HFF-Myc (cell line): ENCODE measurements around the gene NAT9.

Source experiments
- DNase-seq: peaks from one replicate; pipeline ENCODE4 v3.0.0-alpha.2; 2011; ENCODE audit warnings: low read depth; ENCODE audit errors: extremely low read depth
- H3K4me3 ChIP-seq: replicated peaks from 2 replicates; pipeline ENCODE4 v1.5.1; 2011; ENCODE audit warnings: low read depth, mild to moderate bottlenecking, control low read depth, low read length
- TF ChIP-seq, protein P1 (sequence below): IDR thresholded peaks from 2 replicates; pipeline ENCODE4 v1.5.1; 2012; ENCODE audit warnings: mild to moderate bottlenecking, low read depth, low read length, control low read depth; ENCODE audit errors: missing control alignments

NAT9 gene

GRCh38 chr17:74759243-74759801 lies 16.8 kb downstream of the NAT9 start:
- no peak for DNase-seq
- no peak overlapping the region for H3K4me3 ChIP-seq
- TF ChIP-seq, protein P1, sequence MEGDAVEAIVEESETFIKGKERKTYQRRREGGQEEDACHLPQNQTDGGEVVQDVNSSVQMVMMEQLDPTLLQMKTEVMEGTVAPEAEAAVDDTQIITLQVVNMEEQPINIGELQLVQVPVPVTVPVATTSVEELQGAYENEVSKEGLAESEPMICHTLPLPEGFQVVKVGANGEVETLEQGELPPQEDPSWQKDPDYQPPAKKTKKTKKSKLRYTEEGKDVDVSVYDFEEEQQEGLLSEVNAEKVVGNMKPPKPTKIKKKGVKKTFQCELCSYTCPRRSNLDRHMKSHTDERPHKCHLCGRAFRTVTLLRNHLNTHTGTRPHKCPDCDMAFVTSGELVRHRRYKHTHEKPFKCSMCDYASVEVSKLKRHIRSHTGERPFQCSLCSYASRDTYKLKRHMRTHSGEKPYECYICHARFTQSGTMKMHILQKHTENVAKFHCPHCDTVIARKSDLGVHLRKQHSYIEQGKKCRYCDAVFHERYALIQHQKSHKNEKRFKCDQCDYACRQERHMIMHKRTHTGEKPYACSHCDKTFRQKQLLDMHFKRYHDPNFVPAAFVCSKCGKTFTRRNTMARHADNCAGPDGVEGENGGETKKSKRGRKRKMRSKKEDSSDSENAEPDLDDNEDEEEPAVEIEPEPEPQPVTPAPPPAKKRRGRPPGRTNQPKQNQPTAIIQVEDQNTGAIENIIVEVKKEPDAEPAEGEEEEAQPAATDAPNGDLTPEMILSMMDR: no peak

GRCh38 chr17:74758848-74759168 lies 17.3 kb downstream of the NAT9 start:
- no peak for DNase-seq
- TF ChIP-seq, protein P1: no peak
- no peak overlapping the region for H3K4me3 ChIP-seq

GRCh38 chr17:74757931-74758847 lies 18.0 kb downstream of the NAT9 start:
- DNase-seq: no peak
- H3K4me3 ChIP-seq: no peak overlapping the region
- TF ChIP-seq, protein P1: no peak

DNA sequence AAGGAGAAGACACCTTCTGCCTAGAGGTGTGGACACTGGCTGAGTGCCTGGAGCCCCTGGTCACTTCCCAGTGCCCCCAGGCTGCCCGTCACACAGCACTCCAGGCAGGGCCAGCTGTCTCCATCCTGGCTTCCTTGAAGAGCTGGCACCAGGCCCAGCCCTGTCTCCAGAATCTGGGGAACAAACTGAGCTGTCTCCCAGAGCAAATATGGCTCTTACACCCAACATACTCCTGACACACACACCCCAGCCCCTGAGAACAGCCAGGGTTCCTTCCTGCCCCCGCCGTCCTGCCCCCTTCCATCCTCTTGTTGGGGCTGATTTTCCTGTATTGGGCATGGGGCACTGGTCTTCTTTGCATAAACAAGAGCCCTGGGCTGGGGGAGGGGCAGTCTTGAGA lies 18.6 kb downstream of the NAT9 start:
- DNase-seq: no peak
- H3K4me3 ChIP-seq: no peak overlapping the region
- TF ChIP-seq, protein P1: no peak

- no peak overlapping the region for H3K4me3 ChIP-seq
- DNase-seq: no peak
- TF ChIP-seq, protein P1: no peak
Observed at GRCh38 chr17:74756891-74757290, 19.3 kb downstream of the NAT9 start.

DNA sequence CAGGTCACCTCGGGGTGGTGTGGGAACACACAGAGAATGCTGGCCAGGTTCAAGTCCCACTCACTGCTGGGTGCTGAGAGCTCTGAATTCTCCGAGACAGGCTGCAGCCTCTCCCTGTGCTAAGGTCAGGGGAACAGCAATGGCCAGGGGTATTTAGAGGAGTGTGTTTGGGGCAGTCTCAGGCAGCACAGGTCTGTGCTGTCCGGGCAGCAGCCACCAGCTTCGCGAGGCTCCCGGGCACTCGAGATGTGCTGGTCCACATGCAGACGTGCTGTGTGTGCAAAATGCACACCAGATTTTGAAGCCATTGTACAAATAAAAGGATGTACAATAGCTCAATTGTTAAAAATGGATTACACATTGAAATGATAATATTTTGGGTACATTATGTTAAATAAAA lies 20.6 kb downstream of the NAT9 start:
- no peak overlapping the region for H3K4me3 ChIP-seq
- DNase-seq: no peak
- TF ChIP-seq, protein P1: no peak

- TF ChIP-seq, protein P1: no peak
- H3K4me3 ChIP-seq: no peak overlapping the region
- DNase-seq: no peak
Observed at GRCh38 chr17:74754832-74755231, 21.3 kb downstream of the NAT9 start.
